GM18858 (cell line): Measurements from ENCODE around the gene OR51B4.
A peak's percentile ranks its signal among the peaks of the same experiment; 100 is the strongest.
"Not testable (repeated sequence)": the region's sequence is repeated elsewhere in the genome, so short reads cannot be mapped to it uniquely, and the experiment has no call there.

ENCODE experiments used
- ATAC-seq: cut with Tn5 transposase; IDR thresholded peaks from one replicate; pipeline ENCODE4 v1.9.1; 2021; ENCODE audit not compliant: unreplicated experiment

Gene OR51B4

GRCh38 chr11:5301846-5302245 is at the start of gene OR51B4:
OR51B4 (minus strand) TSS chr11:5301946; CDS start chr11:5301946, 0 bp downstream.
- ATAC-seq, result no peak

DNA sequence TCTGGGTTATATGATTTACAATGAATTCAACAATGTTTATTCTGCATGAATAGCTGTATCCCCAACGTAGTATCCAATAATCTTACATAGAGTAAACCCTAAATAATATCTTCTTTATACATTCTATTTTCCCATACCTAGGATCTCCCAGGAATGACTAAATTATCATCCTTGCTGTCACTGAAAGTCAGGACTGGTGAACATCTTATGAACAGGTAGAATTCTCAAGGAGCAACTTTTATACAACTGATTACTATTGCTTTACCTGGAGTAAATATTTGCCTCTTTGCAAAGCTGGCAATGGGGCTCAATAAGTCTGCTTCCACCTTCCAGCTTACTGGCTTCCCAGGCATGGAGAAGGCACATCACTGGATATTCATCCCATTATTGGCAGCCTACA is 49.5 kb upstream of the OR51B4 start, which contains the start of gene OR51B6:
Gene OR51B6, plus strand, starts transcription at position 301 of the 400 bp plus-strand sequence. Its CDS starts 0 bp downstream, at position 301.
- no peak for ATAC-seq

DNA sequence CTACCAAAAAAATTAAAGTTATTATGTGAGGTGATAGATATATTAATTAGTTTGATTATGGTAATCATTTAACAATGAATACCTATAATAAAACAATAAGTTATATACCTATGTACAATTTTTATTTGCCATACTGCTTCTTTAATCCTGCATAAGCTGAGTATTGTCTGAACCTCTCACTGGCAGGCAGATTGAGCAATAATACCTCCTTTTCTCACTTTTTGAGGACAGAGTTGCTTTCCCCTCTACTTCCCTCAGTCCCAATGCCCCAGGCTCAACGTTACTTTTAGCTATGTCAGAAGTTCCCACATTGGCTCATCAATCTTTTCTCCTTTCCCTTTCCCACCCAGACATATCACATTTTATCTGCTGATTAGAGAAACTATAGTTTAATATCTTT is 47.8 kb upstream of the OR51B4 start:
- no peak for ATAC-seq

GRCh38 chr11:5348551-5349194 is 46.9 kb upstream of the OR51B4 start:
- ATAC-seq, result no peak

- ATAC-seq, result no peak
These were observed 44.1 kb upstream of the OR51B4 start for GRCh38 chr11:5345831-5346230.

GRCh38 chr11:5343474-5344335 is 42.0 kb upstream of the OR51B4 start, which contains the start of gene OR51B5:
OR51B5 (minus strand) TSS chr11:5343524; CDS start chr11:5343524, 0 bp downstream.
- no peak for ATAC-seq

GRCh38 chr11:5339771-5340322 is 38.1 kb upstream of the OR51B4 start:
- ATAC-seq, result peak; percentile 67

DNA sequence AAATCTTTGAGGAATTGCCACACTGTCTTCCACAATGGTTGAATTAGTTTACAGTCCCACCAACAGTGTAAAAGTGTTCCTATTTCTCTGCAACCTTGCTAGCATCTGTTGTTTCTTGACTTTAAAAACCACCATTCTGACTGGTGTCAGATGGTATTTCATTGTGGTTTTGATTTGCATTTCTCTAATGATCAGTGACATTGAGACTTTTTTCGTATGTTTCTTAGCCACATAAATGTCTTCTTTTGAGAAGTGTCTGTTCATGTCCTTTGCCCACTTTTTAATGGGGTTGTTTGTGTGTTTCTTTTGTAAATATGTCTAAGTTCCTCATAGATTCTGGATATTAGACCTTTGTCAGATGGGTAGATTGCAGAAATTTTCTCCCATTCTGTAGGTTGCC is 35.5 kb upstream of the OR51B4 start:
- not testable (repeated sequence) for ATAC-seq

DNA sequence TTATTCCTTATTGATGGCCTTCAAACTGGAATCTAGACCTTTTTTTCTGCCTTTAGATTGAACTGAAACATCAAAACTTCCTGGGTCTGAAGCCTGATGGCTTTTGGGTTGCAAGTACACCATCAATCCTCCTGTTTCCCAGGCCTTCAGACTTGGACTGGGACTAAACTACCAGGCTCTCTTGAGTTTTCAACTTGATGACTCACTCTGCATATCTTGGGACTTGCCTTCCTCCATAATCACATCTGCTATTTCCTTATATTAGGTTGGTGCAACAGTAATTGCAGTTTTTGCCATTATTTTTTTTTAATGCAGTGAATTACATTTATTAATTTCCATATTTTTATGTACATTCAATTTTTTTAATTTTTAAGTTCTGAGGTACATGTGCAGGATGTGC is 34.6 kb upstream of the OR51B4 start:
- no peak for ATAC-seq

GRCh38 chr11:5335170-5335569 is 33.4 kb upstream of the OR51B4 start:
- no peak for ATAC-seq

DNA sequence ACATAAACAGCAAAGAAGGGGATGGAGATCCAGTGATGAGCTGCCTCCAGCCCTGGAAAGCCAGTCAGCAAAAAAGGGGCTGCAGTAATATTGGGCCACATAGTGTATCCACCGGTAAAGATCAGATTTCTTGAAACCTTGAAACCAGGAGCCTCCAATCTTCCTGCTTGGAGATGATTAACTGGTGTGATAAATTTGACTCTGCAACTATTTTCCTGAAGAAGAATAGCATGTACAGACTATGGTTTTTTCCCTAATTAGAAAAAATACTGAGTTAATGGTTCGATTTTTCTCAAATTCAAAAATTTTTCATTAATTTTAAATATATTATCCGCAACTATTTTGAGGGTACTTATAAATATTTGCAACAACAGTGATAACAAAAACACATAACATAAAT is 22.5 kb upstream of the OR51B4 start, which contains the start of gene OR51B2:
Gene OR51B2, minus strand, starts transcription at position 101 of the 400 bp plus-strand sequence. Its CDS starts 0 bp downstream, at position 101.
- ATAC-seq, result no peak

DNA sequence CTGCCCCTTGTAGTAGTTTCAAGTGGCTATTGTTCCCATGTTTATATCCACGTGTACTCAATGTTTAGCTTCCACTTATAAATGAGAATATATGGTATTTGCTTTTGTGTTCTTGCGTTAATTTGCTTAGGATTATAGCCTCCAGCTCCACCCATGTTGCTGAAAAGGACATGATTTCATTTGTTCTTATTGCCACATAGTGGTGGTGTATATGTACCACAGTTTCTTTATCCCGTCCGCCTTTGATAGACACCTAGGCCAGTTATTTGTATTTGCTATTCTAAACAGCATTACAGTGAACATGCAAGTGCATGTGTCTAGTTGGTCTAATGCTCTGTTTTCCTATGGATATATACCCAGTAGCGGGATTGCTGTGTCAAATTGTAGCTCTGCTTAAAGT is 15.5 kb upstream of the OR51B4 start:
- ATAC-seq, result no peak

DNA sequence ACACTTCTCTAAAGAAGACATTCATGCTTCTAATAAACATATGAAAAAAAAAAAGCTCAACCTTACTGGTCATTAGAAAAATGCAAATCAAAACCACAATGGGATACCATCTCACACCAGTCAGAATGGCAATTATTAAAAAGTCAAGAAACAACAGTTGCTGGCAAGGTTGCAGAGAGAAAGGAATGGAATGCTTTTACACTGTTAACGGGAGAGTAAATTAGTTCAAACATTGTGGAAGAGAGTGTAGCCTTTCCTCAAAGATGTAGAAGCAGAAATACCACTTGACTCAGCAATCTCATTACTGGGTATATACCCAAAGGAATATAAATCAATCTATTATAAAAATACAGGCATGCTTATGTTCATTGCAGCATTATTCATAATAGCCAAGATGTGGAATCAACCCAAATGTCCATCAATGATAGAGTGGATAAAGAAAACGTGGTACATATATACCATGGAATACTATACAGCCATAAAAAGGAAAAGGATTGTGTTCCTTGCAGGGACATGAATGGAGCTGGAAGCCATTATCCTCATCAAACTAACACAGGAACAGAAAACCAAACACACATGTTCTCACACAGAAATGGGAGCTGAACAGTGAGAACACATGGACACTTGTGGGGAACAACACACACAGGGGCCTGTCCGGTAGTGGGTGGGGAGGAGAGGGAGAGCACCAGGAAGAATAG is 11.7 kb upstream of the OR51B4 start:
- ATAC-seq, result not testable (repeated sequence)

GRCh38 chr11:5310423-5310822 is 8.7 kb upstream of the OR51B4 start:
- no peak for ATAC-seq

DNA sequence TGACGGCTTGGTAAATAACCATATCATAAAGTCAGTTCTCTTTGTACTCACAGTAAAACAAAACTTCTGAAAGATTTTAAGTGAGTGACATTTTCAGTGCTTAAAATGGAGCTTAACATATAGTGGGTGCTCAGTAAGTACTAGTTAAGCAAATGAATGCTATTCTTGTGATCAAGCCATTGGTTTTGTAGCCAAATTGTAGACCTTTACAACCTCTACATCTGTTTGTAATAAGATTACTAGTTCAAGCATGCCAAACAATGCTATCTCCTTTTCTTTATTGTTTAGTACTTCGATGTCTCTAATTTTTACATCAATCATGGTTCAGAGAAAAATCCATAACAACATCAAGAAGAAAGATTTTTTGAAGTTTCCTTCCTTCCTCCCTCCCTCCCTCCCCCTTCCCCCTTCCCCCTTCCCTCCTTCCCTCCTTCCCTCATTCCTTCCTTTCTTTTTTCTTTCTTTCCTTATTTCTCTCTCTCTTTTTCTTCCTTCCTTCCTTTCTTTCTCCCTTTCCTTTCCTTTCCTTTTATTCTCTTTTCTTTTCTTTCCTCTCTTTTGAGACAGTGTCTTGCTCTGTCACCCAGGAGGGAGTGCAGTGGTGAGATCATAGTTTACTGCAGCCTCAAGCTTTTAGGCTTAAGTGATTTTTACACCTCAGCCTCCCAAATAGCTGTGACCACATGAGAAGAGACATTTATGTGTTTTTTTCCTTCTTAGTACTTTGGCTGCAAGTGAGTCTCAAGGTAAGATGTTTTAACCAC is 5.7 kb upstream of the OR51B4 start:
- no peak for ATAC-seq

DNA sequence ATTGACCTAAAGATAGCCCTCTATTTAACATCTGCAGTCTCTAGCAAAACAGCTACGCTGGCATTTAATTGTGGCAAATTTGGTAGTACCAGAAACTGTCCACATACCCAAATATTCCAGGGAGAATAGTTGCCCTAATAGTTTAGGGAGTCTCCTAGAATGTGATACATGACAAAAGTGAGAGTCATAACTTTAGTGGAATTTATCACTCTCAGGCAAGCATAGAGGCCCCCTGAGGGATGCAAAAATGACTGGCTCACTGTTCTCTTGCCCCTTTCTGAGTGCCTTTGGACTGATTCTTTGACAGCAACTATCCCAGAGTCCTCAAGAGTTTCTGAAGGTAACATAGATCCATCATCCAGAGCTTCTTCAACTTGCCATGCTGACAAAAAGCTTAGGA is 2.3 kb upstream of the OR51B4 start:
- ATAC-seq, result no peak

- no peak for ATAC-seq
These were observed 1.9 kb upstream of the OR51B4 start for GRCh38 chr11:5303626-5304025.

- ATAC-seq, result no peak
These were observed 1.5 kb downstream of the OR51B4 start for GRCh38 chr11:5300251-5300650.

DNA sequence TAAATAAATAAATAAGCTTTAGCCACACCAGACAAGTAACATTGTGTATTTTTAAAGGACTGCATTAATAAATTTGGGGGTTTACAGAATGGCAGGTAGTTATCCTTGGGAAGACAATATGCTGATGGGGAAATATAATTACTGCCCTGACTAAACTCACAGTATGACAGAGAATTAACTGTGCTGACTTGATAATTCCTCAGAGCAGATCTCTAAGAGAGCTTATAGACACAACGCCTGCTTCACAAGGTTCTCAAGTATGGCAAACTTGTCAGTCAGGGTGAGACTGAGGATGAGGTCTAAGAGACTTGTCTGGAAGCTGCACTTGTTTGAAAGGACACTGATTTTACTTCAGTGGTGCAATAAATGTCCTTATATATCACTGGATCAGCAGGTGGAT is 3.3 kb downstream of the OR51B4 start:
- ATAC-seq, result no peak

DNA sequence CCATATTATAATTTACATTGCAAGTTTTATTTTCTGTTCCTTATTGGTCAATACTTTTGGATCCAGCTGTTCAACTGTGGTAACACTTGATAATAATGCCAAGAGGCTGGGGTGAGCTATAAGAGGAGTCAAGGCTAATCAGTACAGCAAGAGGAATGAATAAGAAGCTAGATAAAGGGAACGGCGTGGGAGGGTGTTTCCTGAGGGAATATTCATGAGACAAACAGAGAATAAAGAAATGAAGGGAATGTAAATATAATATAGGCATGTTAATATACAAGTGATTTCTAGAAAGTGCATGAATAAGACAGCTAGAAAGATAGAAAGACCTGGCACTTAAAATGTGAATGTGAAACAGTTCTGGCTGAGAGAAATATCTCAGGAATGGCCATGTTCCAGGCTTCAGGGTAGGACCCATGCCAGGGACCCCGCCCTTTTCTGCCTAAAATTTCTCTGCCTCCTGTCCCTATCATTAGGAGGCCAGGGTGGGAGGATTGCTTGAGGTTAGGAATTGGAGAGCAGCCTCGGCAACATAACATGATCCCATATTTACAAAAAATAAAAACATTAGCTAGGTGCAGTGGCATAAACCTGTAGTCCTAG is 3.9 kb downstream of the OR51B4 start:
- no peak for ATAC-seq
